HG03439 (cell line): ENCODE measurements around the gene SURF4.

Source experiments
- ATAC-seq: cut with Tn5 transposase; IDR thresholded peaks from one replicate; pipeline ENCODE4 v1.9.1; 2021; ENCODE audit warnings: mild to moderate bottlenecking, moderate library complexity; ENCODE audit not compliant: unreplicated experiment

The SURF4 gene

GRCh38 chr9:133375724-133376654 lies at the start of gene SURF4, which contains the start of gene STKLD1:
Gene SURF4 (minus strand): TSS chr9:133376060. CDS start chr9:133375969, 91 bp downstream.
Gene STKLD1 (plus strand): TSS chr9:133376366. CDS start chr9:133376474, 108 bp downstream.
- ATAC-seq = peak; percentile 91

GRCh38 chr9:133425049-133425632 lies 49.3 kb upstream of the SURF4 start:
- ATAC-seq = no peak

- no peak for ATAC-seq
Observed at GRCh38 chr9:133424187-133424586, 48.3 kb upstream of the SURF4 start.

- no peak for ATAC-seq
Observed at GRCh38 chr9:133423216-133423615, 47.4 kb upstream of the SURF4 start.

- no peak for ATAC-seq
Observed at GRCh38 chr9:133421615-133422542, 46.0 kb upstream of the SURF4 start, which contains the start of gene ADAMTS13. Gene ADAMTS13 (plus strand): TSS chr9:133422367. CDS start chr9:133422444, 77 bp downstream.

- ATAC-seq = no peak
Observed at GRCh38 chr9:133420392-133420827, 44.5 kb upstream of the SURF4 start.

- ATAC-seq = no peak
Observed at GRCh38 chr9:133419005-133419404, 43.1 kb upstream of the SURF4 start.

GRCh38 chr9:133417541-133418461 lies 41.9 kb upstream of the SURF4 start, which contains the start of gene REXO4:
Gene REXO4 (minus strand): TSS chr9:133418010. CDS start chr9:133417844, 166 bp downstream.
- peak; percentile 65 for ATAC-seq

- no peak for ATAC-seq
Observed at GRCh38 chr9:133415170-133415569, 39.3 kb upstream of the SURF4 start.

GRCh38 chr9:133408042-133408441 lies 32.2 kb upstream of the SURF4 start:
- ATAC-seq = no peak

- peak; percentile 75 for ATAC-seq
Observed at GRCh38 chr9:133406480-133407307, 30.8 kb upstream of the SURF4 start.

- ATAC-seq = no peak
Observed at GRCh38 chr9:133405508-133406438, 29.9 kb upstream of the SURF4 start.

- no peak for ATAC-seq
Observed at GRCh38 chr9:133404454-133405002, 28.7 kb upstream of the SURF4 start.

- no peak for ATAC-seq
Observed at GRCh38 chr9:133403766-133404453, 28.1 kb upstream of the SURF4 start.

GRCh38 chr9:133402689-133403088 lies 26.8 kb upstream of the SURF4 start:
- ATAC-seq = no peak

GRCh38 chr9:133401588-133401987 lies 25.7 kb upstream of the SURF4 start:
- no peak for ATAC-seq

GRCh38 chr9:133400292-133400691 lies 24.4 kb upstream of the SURF4 start:
- ATAC-seq = no peak
